GM12873 (cell line): ENCODE measurements around the gene SLC25A27.

Experiments
- TF ChIP-seq, protein P1 (sequence below): IDR thresholded peaks from 2 replicates; pipeline ENCODE4 v1.5.1; 2012; ENCODE audit warnings: low read depth, mild to moderate bottlenecking, moderate library complexity, low read length, control low read depth; ENCODE audit not compliant: insufficient read depth; ENCODE audit errors: missing control alignments

SLC25A27 gene

GRCh38 chr6:46652603-46653438 is at the start of gene SLC25A27, which contains the start of gene CYP39A1:
TSS of gene SLC25A27 (plus strand) at chr6:46652975. CDS start at chr6:46653193, 218 bp downstream.
TSS of gene CYP39A1 (minus strand) at chr6:46652818. CDS start at chr6:46652582, 236 bp downstream.
- TF ChIP-seq, protein P1, sequence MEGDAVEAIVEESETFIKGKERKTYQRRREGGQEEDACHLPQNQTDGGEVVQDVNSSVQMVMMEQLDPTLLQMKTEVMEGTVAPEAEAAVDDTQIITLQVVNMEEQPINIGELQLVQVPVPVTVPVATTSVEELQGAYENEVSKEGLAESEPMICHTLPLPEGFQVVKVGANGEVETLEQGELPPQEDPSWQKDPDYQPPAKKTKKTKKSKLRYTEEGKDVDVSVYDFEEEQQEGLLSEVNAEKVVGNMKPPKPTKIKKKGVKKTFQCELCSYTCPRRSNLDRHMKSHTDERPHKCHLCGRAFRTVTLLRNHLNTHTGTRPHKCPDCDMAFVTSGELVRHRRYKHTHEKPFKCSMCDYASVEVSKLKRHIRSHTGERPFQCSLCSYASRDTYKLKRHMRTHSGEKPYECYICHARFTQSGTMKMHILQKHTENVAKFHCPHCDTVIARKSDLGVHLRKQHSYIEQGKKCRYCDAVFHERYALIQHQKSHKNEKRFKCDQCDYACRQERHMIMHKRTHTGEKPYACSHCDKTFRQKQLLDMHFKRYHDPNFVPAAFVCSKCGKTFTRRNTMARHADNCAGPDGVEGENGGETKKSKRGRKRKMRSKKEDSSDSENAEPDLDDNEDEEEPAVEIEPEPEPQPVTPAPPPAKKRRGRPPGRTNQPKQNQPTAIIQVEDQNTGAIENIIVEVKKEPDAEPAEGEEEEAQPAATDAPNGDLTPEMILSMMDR: no peak

DNA sequence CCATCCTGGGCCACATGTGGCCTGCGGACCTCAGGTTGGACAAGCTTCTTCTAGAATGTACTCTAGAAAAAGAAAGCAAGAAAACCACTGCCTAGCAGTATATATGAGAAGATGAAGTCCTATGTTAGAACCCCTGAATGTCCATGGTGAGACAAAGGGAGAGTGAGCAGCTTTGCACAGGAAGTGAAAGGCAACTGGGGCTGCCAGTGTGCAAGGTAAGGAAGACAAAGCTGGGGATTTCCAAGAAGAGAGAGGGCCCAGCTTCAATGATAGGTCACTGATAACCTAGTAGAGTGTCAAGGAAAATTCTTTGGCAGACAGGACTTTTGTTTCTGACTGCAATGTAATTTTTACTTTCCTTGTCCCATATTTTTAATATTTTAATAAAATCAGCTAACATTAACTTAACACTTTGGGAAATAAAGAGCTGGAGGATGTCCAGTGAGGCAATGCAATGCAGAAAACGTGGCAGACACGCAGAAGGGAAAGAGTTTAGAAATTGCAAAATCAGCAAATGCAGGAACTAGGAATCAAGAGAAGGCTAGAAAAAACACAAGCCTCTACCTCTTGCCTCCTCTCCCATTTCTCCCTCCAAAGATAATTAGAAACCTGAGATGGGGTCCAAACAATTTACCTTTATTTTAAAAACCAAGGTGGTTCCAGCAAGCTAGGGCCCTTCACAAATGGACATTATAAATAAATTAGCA is 47.5 kb upstream of the SLC25A27 start:
- TF ChIP-seq, protein P1: no peak

DNA sequence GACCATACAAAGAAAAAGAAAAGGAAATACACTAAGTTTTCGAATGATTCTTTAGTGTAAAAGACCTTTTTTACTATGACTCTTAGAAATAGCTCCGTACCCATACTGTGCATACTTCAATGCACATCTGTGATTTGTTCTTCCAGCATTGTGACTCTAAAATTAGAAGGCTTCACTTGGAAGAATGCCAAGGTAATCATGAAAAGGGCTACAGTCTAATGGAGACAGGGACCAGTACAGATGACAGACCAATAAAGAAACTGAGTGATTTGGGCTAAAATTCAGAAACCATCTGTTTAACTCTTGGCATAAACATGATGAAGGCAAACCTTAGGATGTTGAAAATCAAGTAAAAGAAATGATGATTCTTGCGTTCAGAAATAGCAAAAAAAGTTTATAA is 46.4 kb upstream of the SLC25A27 start:
- TF ChIP-seq, protein P1: no peak

DNA sequence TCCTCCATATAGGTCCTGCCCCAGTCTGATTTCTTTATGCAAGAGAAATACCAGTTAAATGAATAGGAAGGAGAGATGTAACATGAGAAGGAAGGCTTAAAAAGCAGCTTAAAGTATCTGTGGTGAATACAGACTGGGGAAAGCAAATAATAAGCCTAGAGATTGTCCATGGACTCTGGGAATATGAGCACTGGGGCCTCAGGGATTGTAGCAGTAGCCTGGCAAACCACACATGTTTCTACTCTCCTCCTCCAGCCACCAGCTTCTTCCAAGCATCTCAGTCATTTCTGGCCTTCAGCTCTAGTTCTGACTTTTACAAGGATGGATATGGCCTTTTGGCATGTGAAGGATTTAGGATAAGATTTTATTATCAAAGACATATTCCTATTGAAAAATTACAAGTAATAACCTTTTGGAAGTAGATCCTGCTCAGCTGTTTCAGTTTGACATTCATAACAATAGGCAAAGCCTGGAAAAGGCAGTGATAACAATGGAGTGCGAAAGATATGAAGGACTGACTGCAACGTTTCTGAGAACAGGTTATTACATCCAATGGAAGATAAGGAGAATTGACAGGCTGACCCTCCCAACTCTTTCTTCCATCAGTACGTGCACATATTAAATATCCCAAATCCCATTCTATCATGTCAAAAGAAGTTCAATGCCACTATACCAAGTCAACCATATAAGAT is 41.8 kb upstream of the SLC25A27 start:
- TF ChIP-seq, protein P1: no peak

DNA sequence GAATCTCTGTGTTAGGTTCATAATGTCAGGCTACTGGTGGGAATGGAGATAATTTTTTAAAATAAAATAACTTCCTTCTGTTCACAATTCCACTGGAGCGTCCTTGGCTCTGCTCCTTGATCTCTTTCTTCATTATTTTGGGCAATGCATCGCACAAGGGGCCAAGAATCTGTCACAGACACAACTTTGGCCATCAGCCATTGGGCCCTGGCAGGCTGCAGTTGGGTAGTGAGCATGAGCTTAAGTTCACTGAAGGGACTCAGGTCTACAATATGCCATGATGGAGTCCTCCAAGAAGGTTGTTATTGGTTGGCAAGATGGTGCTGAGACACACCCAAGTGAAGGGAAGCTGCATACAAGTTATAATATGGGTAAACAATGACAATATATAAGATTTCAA is 40.1 kb upstream of the SLC25A27 start:
- TF ChIP-seq, protein P1: no peak

- TF ChIP-seq, protein P1: no peak
These were observed 34.0 kb upstream of the SLC25A27 start for GRCh38 chr6:46618726-46619125.
